ENCODE measurements around the gene DPEP3. TPM values are rescaled to one million over a fixed set of nuclear protein-coding genes. Genes with fewer than 3 reads are reported as not detected.

The DPEP3 gene
- total RNA-seq, 4 donors from 2014 or later, result not detected

DNA sequence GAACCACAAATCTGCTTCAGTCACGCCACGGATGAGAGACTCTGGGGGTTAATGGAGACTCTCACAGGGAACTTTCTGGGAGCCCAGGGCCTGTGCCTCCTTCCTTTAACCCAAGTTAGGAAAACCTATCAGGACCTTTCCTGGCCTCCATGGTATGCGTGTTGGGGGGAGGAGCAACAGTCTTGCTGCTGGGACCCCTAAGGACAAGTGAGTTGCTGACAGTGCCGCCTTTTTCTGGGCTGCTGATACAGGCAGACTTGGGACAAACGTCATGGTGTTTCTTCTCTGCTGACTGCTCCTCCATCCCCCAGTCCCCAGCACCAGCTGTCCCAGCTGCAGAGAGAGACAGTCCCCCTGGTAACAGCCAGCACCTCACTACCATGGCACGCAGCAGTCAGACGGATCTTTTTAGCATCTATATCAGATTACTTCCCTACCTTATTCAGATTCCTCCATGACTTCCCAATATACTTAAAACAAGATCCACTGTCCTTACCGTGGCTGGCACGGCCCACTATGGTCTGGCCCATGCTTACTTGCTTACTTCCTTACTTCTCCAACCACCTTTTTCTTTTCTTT, 28.9 kb upstream of the DPEP3 start:
- peaks cover 12 to 43% (median 33%) of the 10 kb centered on the region in 3 donors for H3K4me1 ChIP-seq
- intact Hi-C loops (cut with DNase I), result no loop called here
- H3K36me3 ChIP-seq, result no peaks in the 10 kb centered on the region
- no peaks in the 10 kb centered on the region for H3K27me3 ChIP-seq
- no peaks in the 10 kb centered on the region for H3K9me3 ChIP-seq
- DNase-seq, result no peak
- TF ChIP-seq CTCF (IDR thresholded peaks at IDR 0.05) (no peak), POLR2A (IDR thresholded peaks at IDR 0.05) (no peak)
- no peak overlapping the region for H3K27ac ChIP-seq
- H3K4me3 ChIP-seq, result no peak overlapping the region
- WGBS, 2 donors, result 70 to 85% methylated on average over 6 to 8 of the region's 9 CpGs

- WGBS, 2 donors, result 8 to 16% methylated on average over 6 of the region's 6 CpGs
- no peaks in the 10 kb centered on the region for H3K9me3 ChIP-seq
- intact Hi-C loops (cut with DNase I), result no loop called here
Measured at GRCh38 chr16:68005786-68006286, 25.5 kb upstream of the DPEP3 start.

DNA sequence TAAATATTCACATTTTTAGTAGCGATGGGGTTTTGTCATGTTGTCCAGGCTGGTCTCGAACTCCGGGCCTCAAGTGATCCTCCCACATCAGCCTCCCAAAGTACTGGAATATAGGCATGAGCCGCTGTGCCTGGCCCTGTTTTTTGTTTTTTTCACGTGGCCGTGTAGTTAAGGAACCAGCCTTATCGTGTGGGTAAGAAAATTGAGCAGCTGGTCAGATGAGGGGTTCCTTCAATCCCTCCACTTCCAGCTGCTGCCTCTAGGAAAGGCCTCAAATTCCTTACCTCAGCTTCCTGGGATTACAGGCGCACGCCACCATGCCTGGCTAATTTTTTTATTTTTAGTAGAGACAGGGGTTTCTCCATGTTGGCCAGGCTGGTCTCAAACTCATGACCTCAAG, 24.9 kb upstream of the DPEP3 start:
- H3K9me3 ChIP-seq, result no peaks in the 10 kb centered on the region
- TF ChIP-seq POLR2A (IDR thresholded peaks at IDR 0.05) (no peak), CTCF (IDR thresholded peaks at IDR 0.05) (no peak)
- H3K4me3 ChIP-seq, result no peak overlapping the region
- H3K36me3 ChIP-seq, result no peaks in the 10 kb centered on the region
- no peak for DNase-seq
- no peaks in the 10 kb centered on the region for H3K27me3 ChIP-seq
- intact Hi-C loops (cut with DNase I), result no loop called here
- H3K4me1 ChIP-seq, result peaks cover 12 to 28% (median 22%) of the 10 kb centered on the region in 3 donors
- 81 to 91% methylated on average over 7 to 9 of the region's 9 CpGs for WGBS, 2 donors
- peak overlapping the region; percentile 88 to 92 (median 91) for H3K27ac ChIP-seq

More at GRCh38 chr16:68005786-68006286, 25.5 kb upstream of the DPEP3 start:
- Histone ChIP-seq H3K4me1 (peaks cover 12 to 27% (median 22%) of the 10 kb centered on the region in 3 donors), H3K27me3 (no peaks in the 10 kb centered on the region), H3K4me3 (peak overlapping the region in 1 of 4 donors; percentile 12), H3K27ac (peak overlapping the region; percentile 88 to 92 (median 91)), H3K36me3 (no peaks in the 10 kb centered on the region)
- DNase-seq, result peak; percentile 22
- TF ChIP-seq CTCF (IDR thresholded peaks at IDR 0.05), result no peak
- peak in 1 of 4 donors; percentile 53 for TF ChIP-seq POLR2A (IDR thresholded peaks at IDR 0.05)

- 86 to 91% methylated on average over 4 of the region's 4 CpGs for whole genome bisulfite sequencing, 2 donors
- Histone ChIP-seq H3K4me1 (peaks cover 12 to 37% (median 22%) of the 10 kb centered on the region in 3 donors), H3K27ac (no peak overlapping the region), H3K9me3 (no peaks in the 10 kb centered on the region), H3K36me3 (no peaks in the 10 kb centered on the region), H3K27me3 (no peaks in the 10 kb centered on the region), H3K4me3 (no peak overlapping the region)
- TF ChIP-seq CTCF (IDR thresholded peaks at IDR 0.05) (no peak), POLR2A (IDR thresholded peaks at IDR 0.05) (no peak)
- intact Hi-C loops (cut with DNase I), result no loop called here
- no peak for DNase-seq
Measured at GRCh38 chr16:68003031-68003430, 22.7 kb upstream of the DPEP3 start.

DNA sequence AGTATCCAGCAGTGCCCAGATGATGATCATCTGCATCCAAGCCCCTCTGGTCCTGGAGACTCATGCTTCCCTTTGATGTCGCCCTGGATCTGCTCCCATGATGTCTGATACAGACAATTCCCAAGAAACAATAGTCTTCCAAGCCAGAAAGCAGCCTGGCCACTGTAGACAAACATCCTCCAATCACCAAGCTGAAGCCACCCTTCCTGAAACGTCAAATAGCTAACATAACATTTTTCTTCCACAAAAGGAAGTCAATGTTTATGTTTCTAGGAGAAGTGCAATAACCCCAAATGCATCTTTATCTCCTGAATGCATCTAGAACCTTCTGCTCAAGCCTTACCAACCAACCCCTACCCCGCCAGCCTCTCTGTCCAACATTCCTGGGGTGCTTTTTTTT, 20.2 kb upstream of the DPEP3 start:
- intact Hi-C loops (cut with DNase I), result no loop called here
- H3K4me3 ChIP-seq, result no peak overlapping the region
- H3K27me3 ChIP-seq, result no peaks in the 10 kb centered on the region
- H3K36me3 ChIP-seq, result no peaks in the 10 kb centered on the region
- no peaks in the 10 kb centered on the region for H3K9me3 ChIP-seq
- peak overlapping the region in 2 of 4 donors; percentile 56 to 68 for H3K27ac ChIP-seq
- TF ChIP-seq CTCF (IDR thresholded peaks at IDR 0.05) (no peak), POLR2A (IDR thresholded peaks at IDR 0.05) (peak in 1 of 4 donors; percentile 10)
- no peak for DNase-seq
- 43 to 47% methylated on average over 2 of the region's 3 CpGs for WGBS, 2 donors
- peaks cover 6 to 22% (median 10%) of the 10 kb centered on the region in 3 donors for H3K4me1 ChIP-seq

Measured in esophagus squamous epithelium (tissue), 5 donors.